SHP77 (cell line): ENCODE measurements around the gene ITGB3BP.
"Not testable (repeated sequence)": the region's sequence is repeated elsewhere in the genome, so short reads cannot be mapped to it uniquely, and the experiment has no call there.

Experiments
- DNase-seq, 2 experiments: peaks; one replicate each; lab custom pipeline; 2025; lab: John Stamatoyannopoulos, UW

Gene ITGB3BP, protein sequence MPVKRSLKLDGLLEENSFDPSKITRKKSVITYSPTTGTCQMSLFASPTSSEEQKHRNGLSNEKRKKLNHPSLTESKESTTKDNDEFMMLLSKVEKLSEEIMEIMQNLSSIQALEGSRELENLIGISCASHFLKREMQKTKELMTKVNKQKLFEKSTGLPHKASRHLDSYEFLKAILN

DNA sequence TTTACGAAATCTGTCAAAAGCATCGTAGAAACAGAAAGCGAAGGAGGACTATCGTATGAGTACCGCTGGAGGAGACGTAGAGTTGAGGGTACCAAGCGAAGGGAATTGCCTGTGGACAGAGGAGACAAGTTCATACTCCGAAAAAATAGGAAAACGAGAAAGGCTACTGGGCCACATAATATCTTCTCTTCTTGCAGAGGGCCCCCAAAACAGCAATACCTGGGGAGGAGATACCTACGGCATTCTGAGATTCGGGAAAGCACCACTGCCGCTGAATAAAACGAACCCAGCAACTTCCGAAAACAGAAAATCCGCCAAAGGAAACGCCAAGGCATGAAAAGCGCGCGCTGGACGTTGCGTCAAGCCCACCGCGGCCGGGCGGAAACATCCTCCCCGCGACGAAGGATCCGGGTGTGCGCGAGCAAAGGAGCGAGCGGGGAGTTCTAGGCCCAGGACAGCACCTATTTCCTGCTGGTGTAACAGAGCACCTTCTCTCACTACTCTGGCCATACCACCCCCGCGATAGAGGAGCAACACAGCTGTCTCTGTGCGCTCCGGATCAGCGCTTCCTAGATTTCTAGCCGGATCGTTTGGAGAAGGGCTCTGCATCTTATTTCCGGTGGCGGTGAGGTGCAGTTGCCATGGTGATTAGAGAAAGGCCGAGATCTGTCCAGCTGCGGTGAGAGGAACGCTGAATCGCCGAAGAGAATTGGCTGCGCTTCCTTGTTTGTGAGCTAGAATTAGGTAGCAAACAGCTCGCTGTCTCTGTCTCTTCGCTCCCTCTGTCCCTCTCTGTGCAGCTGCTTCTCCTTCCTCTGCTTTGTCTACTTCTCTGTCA is at the start of gene ITGB3BP, which contains the start of gene EFCAB7:
TSS of gene ITGB3BP (minus strand) at position 335 of the 838 bp plus-strand sequence. CDS start at position 243, 92 bp downstream.
TSS of gene EFCAB7 (plus strand) at position 635 of the 838 bp plus-strand sequence. CDS start 2,048 bp downstream, outside the sequence.
- DNase-seq, result peak; percentile 96 to 97

DNA sequence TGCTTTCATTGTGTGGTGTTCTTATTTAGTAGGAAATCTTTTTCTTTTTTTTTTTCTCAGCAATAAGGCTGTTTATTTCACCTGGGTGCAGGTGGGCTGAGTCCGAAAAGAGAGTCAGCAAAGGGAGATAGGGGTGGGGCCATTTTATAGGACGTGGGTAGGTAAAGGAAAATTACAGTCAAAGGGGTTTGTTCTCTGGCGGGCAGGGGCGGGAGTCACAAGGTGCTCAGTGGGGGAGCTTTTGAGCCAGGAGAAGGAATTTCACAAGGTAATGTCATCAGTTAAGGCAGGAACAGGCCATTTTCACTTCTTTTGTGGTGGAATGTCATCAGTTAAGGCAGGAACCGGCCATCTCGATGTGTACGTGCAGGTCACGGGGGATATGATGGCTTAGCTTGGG is 49.7 kb upstream of the ITGB3BP start:
- DNase-seq, result not testable (repeated sequence)

DNA sequence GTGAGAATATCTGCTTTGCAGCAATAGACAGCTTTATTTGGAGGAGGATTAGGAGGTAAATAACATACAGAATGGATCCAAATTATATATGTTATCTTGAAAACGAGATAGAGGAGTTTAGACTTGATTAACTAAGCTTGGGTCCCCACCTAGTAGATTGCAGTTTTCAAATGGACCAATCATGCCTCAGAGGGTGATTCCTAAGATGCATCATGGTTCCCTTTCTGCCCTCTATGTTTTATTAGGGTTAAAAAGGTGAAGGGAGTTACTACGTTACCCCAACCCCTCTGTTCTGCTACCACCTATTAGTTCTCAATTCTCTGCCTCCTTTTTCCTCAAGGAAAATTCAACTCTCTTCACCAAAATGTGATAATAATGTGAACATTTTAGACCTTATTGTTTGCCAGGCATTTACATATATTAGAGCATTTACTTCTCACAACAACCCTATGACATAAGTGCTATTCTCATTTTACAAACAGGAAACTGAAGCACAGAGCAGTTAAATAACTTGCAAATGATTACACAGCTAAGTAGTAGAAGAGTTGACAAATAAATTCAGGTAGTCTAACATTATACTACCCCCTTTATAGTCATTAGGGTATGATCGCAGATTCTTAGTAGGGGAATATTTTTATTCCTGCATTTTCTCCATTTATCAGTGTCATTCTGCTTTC is 46.8 kb upstream of the ITGB3BP start:
- no peak for DNase-seq

DNA sequence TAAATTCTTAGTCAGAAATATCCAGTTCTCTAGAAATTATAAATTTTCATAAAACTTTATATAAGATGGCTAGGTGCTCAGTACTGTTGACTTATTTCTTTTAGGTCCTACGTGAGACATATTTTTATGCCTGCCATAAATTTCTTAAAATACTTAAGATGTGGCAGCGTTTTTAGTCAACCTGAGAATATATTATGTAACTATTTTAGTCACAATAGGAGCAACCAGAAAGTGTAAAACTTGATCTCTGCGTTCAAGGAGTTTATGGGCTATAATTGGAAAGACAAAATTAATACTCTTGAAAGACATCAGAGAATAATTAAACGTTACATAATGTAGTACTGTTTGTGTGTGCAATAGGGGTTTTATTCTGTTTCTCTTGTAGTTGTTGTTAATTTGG is 46.0 kb upstream of the ITGB3BP start:
- no peak for DNase-seq

DNA sequence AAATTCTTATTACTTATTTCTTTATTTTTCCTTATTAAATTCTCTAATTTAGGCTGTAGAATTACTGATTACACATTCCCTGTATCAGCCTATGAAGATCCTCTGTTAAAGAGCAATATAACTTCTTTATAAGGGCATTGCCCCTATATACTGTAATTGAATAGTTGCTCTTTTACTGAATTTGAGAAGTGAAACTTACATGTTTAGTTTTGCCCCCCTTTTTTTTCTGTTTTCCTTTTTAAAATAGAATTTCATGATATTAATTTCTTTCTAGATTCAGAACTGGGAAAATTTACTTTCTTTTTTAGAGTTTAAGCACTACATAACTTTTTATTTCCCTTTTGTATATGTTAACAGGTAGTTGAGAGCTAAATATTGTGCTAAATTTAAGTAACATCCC is 40.7 kb upstream of the ITGB3BP start:
- no peak for DNase-seq

DNA sequence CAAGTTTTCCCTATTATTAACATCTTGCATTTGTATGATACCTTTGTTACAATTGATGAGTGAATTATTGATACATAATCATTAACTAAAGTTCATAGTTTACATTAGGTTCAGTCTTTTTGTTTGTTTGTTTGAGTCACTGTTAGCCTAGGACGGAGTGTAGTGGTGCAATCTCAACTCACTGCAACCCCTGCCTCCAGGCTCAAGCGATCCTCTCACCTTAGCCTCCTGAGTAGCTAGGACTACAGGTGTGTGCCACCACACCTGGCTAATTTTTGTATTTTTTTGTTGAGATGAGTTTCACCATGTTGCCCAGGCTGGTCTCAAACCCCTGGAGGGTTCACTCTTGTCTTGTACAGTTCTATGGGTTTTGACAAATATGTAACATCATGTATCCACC is 36.3 kb upstream of the ITGB3BP start:
- DNase-seq, result no peak

DNA sequence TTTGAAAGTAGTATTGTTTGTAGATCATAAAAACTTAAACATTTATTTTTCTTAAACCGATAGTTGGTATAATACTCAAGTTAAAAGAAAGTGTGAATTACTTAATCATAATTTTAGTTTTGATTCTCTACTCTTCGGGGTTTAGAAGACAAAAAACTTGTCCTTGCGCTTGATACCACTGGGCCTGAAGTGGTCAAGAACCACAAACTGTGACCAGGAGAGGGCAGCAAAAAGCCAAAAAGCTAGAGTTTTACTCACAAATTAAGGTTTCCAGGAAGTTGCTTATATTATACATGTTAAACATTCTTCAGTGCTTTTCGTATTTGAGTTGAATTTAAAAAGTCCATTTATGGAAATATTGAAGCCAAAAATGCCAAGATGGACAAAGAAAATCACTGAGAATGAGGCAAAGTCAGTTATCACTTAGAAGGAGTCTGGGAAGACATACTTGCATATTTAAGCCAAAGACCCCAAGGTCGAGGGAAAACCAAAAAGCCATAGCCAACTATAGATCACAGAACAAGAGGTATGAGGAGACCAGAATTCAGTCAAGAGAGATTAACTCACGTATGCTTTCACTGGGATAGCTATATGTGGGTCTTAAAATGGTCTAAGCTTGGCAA is 34.5 kb upstream of the ITGB3BP start:
- DNase-seq, result no peak

DNA sequence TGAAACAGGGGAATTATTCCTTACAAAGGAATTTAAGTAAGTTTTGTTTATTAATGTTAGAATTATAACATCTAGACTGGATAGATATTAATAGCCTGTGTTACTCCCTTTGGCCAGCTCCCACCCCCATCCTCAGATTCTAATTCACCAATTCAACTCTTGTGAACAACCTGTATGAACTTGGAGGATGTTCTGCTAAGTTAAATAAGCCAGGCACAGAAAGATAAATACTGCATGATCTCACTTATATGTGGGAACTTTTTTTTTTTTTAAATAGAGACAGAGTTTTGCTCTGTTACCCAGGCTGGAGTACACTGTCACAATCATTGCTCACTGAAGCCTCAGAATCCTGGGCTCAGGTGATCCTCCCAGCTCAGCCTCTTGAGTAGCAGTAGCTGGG is 32.5 kb upstream of the ITGB3BP start:
- DNase-seq, result no peak

DNA sequence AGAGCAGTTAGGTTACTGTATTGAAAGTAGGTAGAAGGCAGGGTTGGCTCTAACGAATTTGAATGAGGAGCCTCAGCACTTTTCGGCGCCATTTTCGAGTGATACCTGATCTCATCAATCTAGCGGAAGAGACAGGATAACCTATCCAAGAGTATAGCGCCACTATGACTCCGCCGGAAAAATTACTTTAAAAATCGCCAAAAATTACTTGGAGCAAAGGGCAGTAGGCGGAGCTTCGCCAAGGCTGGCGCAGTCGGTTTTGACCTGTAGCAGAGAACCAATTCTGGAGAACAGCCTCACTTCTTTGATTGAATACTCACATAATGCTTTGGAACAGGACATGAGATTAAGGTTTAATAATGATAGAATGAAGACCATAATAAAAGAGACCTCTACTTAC is 25.9 kb upstream of the ITGB3BP start:
- DNase-seq, result no peak

DNA sequence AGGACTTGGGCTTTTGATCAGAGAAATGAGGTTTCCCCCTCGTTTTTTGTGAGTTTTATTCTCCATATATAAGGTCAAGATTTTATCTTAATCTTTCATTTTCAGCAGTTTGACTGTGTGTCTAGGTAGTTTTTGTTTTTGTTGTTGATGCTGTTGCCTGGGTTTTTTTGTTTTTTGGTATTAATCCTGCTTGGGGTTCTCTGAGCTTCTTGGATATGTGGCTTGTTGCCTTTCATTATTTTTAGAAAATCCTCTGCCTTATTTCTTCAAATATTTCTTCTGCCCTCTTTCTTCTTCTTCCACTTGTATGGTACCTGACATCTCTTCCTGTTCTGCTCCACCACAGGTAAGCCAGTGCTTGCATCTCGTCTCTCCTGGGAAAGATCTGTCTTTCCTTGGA is 25.3 kb upstream of the ITGB3BP start:
- DNase-seq, result no peak

DNA sequence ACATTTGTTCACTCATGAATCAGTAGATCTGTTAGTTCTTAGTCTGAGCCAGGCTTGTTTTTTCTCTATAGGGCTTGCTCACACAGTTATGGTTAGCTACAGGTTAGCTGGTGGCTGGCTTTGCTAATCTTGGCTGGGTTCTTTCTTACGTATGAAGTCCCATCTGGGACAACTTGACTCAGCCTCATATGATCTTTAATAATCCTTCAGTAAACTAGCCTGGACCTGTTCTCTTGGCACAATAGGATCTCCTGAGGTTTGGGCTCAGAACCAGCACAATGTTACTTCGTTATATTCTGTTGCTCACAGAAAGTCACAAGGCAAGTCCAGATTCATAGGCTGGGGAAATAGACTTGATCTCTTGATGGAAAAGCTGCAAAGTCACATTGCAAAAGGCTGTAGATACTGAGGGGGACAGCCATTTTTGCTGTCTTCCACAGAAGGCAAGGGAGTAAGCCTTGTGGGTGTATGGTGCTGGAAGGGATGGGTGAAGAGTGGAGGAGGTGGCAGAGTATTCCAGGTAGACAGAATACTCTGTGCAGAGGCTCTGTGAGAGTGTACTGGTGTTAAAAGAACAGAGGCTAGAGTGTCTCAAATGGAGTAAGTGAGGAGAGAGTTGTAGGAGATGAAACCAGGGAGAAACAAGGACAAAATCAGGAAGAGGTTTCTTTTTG is 24.7 kb upstream of the ITGB3BP start:
- no peak for DNase-seq

DNA sequence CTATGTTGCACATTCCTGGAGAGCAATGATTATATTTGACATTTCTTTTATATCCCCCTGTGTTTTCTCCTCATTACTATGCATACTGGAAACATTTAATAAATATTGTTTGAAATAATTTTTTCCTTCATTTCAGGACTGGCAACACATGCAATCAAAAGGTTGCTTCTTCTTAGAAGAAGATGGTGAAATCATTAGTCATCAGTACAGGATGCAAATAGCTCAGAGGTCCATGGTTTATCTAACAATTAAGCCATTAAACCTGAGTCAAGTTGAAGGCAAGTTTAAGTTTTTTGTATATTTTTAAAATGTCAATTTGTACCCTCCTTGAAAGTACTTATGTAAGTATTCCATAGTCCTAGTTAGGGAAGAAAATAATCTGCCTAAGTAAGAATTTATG is 22.8 kb upstream of the ITGB3BP start:
- DNase-seq, result no peak

DNA sequence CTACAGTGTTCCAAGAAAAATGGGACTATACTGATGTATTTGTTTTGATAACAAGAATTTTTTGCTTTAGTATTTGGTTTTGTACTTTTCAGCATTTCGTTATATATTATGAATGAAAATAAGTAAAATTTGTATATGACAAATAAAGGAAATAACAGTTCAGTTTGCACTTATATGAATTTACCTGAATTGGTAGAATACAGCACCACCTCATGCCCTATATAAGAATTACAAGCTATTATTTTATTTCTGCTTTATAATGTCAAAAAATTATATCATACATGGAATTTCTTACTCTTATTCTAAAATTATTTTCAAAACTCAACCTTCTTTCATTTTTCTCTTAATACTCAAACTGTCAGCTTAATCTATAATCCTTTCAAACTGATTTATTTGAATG is 14.9 kb upstream of the ITGB3BP start:
- DNase-seq, result no peak

DNA sequence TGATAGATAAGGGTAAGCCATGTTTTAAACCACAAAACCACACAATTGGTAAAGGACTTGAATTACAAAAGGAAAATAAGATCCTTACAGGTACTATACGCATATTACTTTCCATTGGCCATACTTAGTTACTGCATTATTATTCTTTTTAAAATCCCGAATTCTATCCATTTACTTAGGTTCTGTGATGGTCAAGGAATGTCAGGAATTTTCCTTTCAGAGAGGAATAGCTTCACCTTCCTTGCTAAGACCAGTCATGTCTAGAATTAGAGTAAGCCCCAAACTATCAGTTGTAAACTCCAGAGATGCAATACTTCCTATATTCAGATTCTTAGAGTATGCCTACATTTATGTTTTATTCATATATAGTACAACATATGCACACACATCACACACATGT is 14.0 kb upstream of the ITGB3BP start:
- DNase-seq, result no peak

DNA sequence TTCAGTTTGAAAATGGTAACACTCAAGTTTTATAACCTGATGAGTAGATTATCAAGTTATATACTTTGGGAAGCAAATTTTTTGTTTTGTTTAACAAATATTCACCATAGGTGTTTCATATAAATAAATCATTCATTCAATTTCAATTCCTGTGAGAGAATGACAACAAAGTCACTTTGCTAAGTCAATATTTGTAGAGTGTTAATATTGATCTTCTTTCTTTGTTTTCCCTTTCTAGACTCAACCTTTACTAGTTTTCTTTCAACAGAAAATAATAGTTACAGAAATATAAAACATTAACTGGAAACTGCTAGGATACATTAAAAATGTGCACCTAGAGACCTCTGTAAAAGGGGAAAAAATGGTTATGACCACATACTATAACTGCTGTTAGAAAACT is 11.4 kb upstream of the ITGB3BP start:
- DNase-seq, result no peak

DNA sequence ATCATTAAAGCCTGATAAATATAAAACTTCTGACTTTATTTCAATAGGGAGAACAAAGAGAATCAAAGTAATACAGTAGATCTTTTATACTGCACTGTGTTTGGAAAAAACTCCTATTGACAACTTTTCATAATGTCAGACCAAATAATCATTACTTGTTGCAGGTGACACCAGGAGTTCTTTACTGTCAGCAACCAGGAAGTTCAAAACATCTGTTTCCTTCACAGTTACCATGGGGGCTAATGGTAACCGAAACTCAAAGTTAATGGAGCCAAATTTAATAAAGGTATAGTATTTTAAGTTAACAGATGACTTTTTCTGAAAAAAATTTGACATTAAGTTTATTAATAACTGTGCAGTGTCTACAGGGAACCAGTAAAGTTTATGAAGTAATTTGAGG is 10.9 kb upstream of the ITGB3BP start:
- DNase-seq, result no peak

DNA sequence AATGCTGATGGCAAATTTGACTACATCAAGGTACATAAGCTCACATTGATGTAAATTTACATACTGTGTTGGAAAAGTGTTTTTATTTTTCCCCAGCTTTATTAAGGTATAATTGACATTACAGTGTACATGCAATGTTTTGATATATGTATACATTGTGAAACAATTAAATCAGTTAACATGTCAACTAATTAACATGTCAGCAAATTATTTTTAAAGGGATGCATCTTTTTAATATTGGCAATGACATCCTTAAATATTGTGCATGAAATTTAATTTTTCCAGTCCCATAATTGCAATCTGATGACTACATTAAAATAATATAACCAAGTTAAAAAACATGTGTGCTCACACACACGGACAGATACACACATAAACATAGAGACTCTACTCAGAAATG is 9.7 kb upstream of the ITGB3BP start:
- no peak for DNase-seq

DNA sequence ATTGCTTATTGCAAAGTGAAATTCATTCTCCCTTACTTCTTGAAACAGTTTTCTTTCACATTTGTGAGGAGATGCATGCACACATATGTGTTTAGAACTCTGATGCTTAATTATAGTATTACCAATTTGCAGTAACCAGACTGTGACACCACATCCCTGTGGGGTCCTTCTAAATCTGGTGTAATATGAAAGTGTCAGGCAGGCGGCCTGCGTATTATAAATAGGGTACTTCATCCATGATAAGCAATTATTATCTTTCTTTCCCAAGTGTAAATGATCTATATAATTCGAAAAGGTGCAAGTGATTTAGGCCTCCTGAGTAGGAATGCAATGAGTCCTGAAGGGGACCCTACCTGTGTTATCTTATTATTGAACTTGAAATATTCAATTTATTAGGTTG is 1.2 kb upstream of the ITGB3BP start:
- peak in 1 of 2 experiments; percentile 4 for DNase-seq

DNA sequence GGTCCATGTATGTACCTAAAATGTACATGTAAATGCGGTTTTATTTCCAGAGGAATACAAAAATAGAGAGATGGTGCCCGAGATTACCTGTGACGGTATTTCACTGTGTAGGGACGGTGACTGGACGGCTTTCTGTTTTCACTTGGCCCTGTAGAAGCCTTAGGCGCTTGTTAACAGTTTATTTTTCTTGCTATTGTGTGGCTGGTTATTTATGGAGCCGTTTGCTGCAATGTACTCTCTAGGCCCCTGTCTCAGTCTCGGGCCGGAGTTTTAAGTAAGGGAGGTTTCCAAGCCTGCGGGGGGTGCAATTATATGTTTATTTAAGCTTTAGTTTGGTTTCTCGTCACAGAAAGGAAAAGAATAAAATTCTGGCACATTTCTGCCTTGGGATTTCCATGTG is 713 bp upstream of the ITGB3BP start:
- no peak for DNase-seq

DNA sequence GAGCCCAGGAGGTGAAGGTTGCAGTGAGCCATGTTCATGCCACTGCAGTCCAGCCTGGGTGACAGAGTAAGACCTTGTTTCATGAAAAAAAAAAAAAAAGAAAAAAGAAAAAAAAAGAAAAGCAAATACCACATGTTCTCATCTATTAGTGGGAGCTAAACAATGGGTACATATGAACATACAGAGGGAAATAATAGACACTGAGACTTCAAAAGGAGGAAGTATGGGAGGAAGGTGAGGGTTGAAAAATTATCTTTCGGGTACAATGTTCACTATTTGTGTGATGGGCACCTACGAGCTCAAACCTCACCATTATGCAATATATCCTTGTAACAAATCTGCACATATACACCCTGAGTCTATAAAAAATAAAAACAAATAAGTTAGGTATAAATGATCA is 6.4 kb downstream of the ITGB3BP start:
- no peak for DNase-seq

DNA sequence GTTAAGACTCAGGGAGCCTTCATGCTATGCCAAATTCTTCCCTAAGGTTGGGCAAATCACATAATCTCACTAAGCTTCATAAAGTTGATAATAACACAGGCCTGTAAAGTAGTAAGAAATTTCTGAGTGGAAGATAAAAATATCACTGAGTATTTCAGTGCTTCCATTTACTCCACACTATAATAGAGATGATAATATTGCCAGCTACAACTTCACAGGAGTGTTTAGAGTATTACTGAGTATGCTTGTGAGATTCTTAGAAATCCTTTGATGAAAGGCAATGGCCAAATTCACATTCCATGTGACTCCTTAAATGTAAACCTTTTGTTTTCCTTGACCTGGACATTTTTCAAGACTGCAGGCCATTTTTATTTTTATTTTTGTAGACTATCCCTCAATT is 10.4 kb downstream of the ITGB3BP start:
- no peak for DNase-seq

DNA sequence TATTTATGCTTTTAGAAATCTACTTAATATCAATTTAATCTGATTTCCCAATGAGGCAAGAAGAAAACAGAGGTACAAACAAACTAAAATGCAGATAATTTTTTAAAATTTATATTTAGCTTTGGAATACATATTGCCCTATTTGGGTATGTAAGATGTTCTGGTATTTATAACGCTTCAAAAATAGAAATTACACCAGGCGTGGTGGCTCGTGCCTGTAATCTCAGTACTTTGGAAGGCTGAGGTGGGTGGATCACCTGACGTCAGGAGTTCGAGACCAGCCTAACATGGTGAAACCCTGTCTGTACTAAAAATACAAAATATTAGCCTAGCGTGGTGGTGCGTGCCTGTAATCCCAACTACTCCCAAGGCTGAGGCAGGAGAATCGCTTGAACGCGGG is 13.3 kb downstream of the ITGB3BP start:
- DNase-seq, result no peak
